ENCODE results near the gene FER. TPM values are rescaled to one million over a fixed set of nuclear protein-coding genes. Genes with fewer than 3 reads are reported as not detected.

Gene FER
- polyA plus RNA-seq, 1 donor (not counting 4 experiments of a cell fraction or from before 2014, with no cell fraction given), result 17.1 TPM

GRCh38 chr5:109152565-109152964 lies 404.9 kb downstream of the FER start:
- no peak overlapping the region for H3K27ac ChIP-seq (ENCODE audit: control insufficient read depth, insufficient read depth, low read length)
- H3K9me1 ChIP-seq (ENCODE audit: control insufficient read depth, extremely low read depth, insufficient read depth, low read length), result no peaks in the 10 kb centered on the region
- no peaks in the 10 kb centered on the region for H3K27me3 ChIP-seq (ENCODE audit: control insufficient read depth, extremely low read depth, insufficient read depth, low read length)
- H3K4me1 ChIP-seq (ENCODE audit: control insufficient read depth, extremely low read depth, insufficient read depth, low read length), result no peaks in the 10 kb centered on the region
- H3K36me3 ChIP-seq (ENCODE audit: control insufficient read depth in 2 of 2, extremely low read depth in 1 of 2, insufficient read depth in 2 of 2, low read length in 2 of 2), result no peaks in the 10 kb centered on the region
- H3K79me2 ChIP-seq (ENCODE audit: control insufficient read depth, insufficient read depth, low read length), result no peaks in the 10 kb centered on the region
- no peak for FAIRE-seq
- H3K9ac ChIP-seq (ENCODE audit: control insufficient read depth, extremely low read depth, insufficient read depth, low read length), result no peak overlapping the region
- DNase-seq (ENCODE audit: low read depth, low spot score), result no peak
- H3K4me3 ChIP-seq (ENCODE audit: control insufficient read depth in 2 of 3, extremely low read depth in 1 of 3, insufficient read depth in 2 of 3, low read depth in 1 of 3, low read length in 3 of 3), result no peak overlapping the region
- no peak overlapping the region for H3K4me2 ChIP-seq (ENCODE audit: control insufficient read depth, extremely low read depth, insufficient read depth, low read depth, low read length)
- dilution Hi-C loops (cut with MboI; ENCODE audit: extremely low pct_ligation_motif_present, low sequenced_read_pairs), result no loop called here
- H2AFZ ChIP-seq (ENCODE audit: control insufficient read depth, low read length), result no peak overlapping the region
- H3K9me3 ChIP-seq (ENCODE audit: control insufficient read depth, low read depth, low read length), result no peaks in the 10 kb centered on the region
- no peaks in the 10 kb centered on the region for H4K20me1 ChIP-seq (ENCODE audit: control insufficient read depth, extremely low read depth, insufficient read depth, low read length)
- TF ChIP-seq EZH2 (IDR thresholded peaks at IDR 0.05; ENCODE audit: low read length), result no peak
- TF ChIP-seq, protein P1, sequence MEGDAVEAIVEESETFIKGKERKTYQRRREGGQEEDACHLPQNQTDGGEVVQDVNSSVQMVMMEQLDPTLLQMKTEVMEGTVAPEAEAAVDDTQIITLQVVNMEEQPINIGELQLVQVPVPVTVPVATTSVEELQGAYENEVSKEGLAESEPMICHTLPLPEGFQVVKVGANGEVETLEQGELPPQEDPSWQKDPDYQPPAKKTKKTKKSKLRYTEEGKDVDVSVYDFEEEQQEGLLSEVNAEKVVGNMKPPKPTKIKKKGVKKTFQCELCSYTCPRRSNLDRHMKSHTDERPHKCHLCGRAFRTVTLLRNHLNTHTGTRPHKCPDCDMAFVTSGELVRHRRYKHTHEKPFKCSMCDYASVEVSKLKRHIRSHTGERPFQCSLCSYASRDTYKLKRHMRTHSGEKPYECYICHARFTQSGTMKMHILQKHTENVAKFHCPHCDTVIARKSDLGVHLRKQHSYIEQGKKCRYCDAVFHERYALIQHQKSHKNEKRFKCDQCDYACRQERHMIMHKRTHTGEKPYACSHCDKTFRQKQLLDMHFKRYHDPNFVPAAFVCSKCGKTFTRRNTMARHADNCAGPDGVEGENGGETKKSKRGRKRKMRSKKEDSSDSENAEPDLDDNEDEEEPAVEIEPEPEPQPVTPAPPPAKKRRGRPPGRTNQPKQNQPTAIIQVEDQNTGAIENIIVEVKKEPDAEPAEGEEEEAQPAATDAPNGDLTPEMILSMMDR (optimal IDR thresholded peaks at IDR 0.05 in 1 of 3, IDR thresholded peaks at IDR 0.05 in 1 of 3, conservative IDR thresholded peaks at IDR 0.05 in 1 of 3; ENCODE audit: extremely low read depth in 1 of 3, insufficient read depth in 2 of 3, low read length in 3 of 3), result no peak

DNA sequence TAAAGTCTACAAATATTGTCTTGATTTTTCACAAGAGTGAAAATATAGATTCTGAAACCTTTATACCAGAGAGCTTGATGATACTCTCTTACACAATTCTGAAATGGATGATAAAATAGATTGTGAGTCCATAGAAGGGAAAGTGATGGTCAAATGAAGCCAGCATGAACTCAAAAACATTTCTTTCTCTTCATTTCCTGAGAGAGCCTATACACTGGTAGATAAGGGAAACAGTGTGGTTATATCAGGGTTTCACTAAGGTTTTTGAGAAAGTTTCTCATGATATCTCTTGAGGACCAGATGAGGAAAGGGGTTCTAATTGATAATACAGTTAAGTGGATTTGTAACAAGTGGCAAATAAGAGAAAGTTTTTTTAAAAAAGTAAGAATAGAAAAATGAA lies 407.9 kb downstream of the FER start:
- Histone ChIP-seq H3K36me3 (ENCODE audit: control insufficient read depth in 2 of 2, extremely low read depth in 1 of 2, insufficient read depth in 2 of 2, low read length in 2 of 2) (no peaks in the 10 kb centered on the region), H3K4me2 (ENCODE audit: control insufficient read depth, extremely low read depth, insufficient read depth, low read depth, low read length) (no peak overlapping the region), H3K27ac (ENCODE audit: control insufficient read depth, insufficient read depth, low read length) (no peak overlapping the region), H3K9me1 (ENCODE audit: control insufficient read depth, extremely low read depth, insufficient read depth, low read length) (no peaks in the 10 kb centered on the region), H3K9ac (ENCODE audit: control insufficient read depth, extremely low read depth, insufficient read depth, low read length) (no peak overlapping the region), H2AFZ (ENCODE audit: control insufficient read depth, low read length) (no peak overlapping the region), H3K4me3 (ENCODE audit: control insufficient read depth in 2 of 3, extremely low read depth in 1 of 3, insufficient read depth in 2 of 3, low read depth in 1 of 3, low read length in 3 of 3) (no peak overlapping the region), H3K9me3 (ENCODE audit: control insufficient read depth, low read depth, low read length) (no peaks in the 10 kb centered on the region), H3K79me2 (ENCODE audit: control insufficient read depth, insufficient read depth, low read length) (no peaks in the 10 kb centered on the region), H4K20me1 (ENCODE audit: control insufficient read depth, extremely low read depth, insufficient read depth, low read length) (no peaks in the 10 kb centered on the region), H3K4me1 (ENCODE audit: control insufficient read depth, extremely low read depth, insufficient read depth, low read length) (no peaks in the 10 kb centered on the region), H3K27me3 (ENCODE audit: control insufficient read depth, extremely low read depth, insufficient read depth, low read length) (no peaks in the 10 kb centered on the region)
- FAIRE-seq, result no peak
- TF ChIP-seq EZH2 (IDR thresholded peaks at IDR 0.05; ENCODE audit: low read length), result no peak
- TF ChIP-seq, protein P1 (optimal IDR thresholded peaks at IDR 0.05 in 1 of 3, IDR thresholded peaks at IDR 0.05 in 1 of 3, conservative IDR thresholded peaks at IDR 0.05 in 1 of 3; ENCODE audit: extremely low read depth in 1 of 3, insufficient read depth in 2 of 3, low read length in 3 of 3), result no peak
- dilution Hi-C loops (cut with MboI; ENCODE audit: extremely low pct_ligation_motif_present, low sequenced_read_pairs), result no loop called here
- no peak for DNase-seq (ENCODE audit: low read depth, low spot score)

Measured in keratinocyte (primary cell).